Stimulated activated CD4-positive, alpha-beta T cell treated with anti-CD3 and anti-CD28 coated beads, TNF-alpha, amount 100 ng/mL, for 48 hours (primary cell): ENCODE results near the gene ATP8A2.

ENCODE experiments used
- DNase-seq, 3 donors: peaks; one replicate each; pipeline ENCODE4 v3.0.0-alpha.2; 2020; ENCODE audit warnings: low read depth in 3 of 3

The ATP8A2 gene

GRCh38 chr13:25731037-25731436 lies 359.3 kb downstream of the ATP8A2 start:
- no peak for DNase-seq

GRCh38 chr13:25731536-25731935 lies 359.8 kb downstream of the ATP8A2 start:
- no peak for DNase-seq

DNA sequence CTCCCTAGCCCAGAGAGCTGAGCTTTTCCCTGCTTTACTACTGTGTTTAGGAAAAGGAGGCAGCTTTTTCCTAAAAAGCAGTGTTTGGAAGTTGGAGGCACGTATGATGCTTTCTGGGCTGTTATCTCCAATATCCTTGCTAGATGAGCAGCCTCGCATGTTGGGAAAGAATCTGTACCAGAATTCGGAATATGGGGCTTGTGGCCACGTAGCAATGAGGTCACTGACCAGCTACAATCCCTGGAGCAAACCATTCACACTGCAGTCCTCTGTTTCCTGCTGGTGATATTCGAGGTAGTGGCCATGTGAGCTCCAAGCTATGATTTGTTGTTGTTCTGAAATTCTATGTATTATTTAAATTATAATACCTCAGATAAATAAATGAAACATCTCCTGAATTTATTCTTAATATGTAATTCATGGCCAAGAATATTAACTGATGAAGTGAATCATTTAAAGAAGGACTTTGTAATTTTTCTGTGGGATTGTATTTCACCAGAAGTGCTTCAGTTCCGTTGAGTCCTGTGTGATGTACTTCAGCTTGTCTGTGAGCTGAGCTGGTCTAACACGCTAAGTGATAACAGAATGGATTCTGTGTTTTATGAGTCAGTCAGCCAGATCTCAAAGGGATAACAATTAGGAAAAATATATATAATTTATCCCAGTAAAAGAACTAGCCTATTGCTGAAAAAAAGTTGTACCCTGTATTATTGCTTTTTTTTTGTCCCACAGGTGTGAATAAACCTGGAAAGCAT lies 360.5 kb downstream of the ATP8A2 start:
- DNase-seq: no peak

DNA sequence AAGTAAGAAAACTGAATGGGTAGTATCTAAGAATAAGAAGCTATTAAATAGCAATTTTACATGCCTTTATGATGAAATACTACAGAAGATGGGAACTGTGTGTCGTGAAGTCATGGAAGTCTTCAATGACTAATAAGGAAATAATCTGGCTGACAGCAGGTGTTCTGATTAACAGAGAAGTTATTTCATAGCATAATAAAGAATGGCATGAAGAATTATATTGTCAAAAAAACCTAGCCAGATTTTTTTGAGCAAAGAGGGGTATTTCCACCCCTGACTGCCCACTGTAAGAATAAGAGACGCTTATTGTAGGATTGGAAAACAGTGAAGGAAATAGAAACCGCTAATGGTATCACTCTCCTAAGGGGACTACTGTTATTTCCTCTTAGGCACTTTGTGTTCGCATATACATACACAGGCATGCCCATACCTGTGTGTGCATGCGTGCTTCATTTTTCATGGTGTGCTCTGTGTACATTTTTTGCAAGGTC lies 361.3 kb downstream of the ATP8A2 start:
- no peak for DNase-seq

DNA sequence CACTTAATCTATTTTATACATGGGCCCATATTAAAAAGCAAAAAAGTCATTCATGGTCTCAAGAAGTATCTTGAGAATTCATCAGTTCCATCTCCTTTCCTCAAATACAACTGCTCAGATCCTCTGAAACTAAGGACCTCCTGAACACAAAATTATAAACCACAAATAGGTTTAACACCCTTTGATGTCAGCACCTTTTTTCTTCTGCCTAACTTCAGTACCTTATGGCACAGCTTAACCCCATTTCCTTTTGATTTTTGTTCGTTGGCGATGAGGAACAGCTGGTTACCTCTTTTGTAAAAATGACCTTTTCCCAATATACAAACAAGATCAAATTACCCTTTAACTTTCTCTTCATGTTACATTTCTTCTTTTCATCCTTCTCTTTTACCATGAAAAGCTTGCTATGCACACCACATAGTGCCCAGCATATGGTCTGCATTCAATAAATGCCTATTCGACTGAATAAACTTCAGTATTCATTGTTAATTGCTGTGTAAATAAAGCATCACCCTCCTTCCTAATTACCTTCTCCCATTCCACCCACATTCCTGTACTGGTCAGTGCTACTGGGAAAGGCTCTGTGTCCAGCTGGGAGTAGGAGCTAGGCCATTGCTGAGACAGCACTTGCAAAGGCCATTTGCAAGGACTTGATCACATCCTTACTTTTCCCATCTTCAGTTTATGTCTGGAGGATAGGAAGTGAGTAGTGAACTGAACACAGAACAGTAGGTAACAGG lies 362.1 kb downstream of the ATP8A2 start:
- DNase-seq: no peak

DNA sequence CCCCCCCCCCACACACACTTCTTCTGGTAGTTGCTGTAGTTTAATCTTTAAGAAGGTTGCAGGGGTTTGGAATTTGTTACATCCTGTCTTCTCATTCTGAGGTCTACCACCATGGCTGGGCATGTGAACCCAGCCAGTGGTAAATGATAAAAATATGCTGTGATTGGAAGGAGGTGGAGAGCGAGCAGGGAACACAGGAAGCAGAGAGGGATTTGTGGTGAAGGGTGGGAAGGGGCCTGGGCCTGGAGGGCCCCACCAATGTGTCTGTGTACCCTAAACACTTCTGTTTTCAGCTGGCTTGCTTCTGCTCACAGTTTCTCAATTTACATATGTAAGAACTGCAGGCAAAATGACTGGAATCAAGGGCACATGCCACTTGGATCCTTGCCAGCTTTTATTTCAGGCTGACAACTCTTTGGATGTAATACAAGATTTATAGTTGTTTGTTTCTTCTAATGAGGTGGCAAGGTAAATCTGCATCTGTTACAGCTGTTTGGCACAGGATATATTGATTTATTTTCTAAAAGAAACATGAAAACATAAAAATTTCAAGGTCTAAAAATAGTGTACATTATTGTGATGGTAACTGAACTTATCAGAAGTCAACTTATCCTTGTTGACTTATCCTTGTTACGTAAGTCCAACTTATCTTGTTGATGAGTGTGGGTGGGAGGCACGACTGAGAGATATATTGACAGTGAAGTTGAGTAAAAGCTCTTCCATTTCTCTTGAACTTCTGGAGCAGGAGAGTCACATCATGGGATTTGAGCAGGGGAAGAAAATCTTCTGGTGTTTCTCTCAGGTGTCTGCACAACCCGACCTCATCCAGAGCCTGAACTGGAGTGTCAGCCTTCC lies 366.8 kb downstream of the ATP8A2 start:
- DNase-seq: no peak

GRCh38 chr13:25739376-25739775 lies 367.6 kb downstream of the ATP8A2 start:
- no peak for DNase-seq

GRCh38 chr13:25741796-25742195 lies 370.0 kb downstream of the ATP8A2 start:
- no peak for DNase-seq

- no peak for DNase-seq
Measured at GRCh38 chr13:25742220-25742619, 370.4 kb downstream of the ATP8A2 start.

- no peak for DNase-seq
Measured at GRCh38 chr13:25743421-25743820, 371.6 kb downstream of the ATP8A2 start.

- no peak for DNase-seq
Measured at GRCh38 chr13:25744178-25744577, 372.4 kb downstream of the ATP8A2 start.

DNA sequence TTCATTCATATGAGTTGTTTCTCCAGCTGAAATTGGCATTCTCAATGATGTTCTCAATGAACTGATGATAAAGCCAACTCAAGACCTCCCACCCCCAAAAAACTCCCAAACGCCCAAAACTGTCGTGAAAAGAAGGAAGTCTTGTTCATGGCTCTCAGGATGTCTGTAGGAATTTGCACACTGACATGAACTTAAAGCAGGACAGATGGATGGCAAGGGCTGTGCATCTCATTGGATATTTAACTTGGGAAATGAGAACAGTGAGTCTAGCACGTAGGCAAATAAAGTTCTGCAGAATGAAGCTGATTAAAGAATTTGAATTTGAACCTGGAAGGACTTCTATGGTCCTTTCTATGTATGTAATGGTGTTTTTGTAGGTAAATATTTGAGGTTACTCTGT lies 374.4 kb downstream of the ATP8A2 start:
- no peak for DNase-seq

GRCh38 chr13:25752957-25753551 lies 381.3 kb downstream of the ATP8A2 start:
- no peak for DNase-seq

DNA sequence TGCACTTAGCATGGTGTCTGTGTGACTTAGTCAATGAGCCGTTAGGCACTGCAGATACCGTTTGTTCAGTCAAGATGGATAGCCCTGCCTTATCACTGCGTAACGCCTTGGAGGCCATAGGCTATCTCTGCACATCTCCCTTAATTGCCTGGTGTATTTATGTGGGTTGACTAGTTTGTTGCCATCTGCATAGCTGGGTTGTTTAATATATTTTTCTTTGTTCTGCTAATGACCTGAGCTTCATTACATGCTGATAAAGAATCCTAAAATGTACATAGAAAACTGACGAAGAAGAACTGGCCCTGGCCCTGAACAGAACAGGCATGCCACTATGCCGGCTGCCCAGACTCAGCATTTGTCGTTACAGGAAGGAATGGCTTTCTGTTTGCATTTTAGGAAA lies 382.2 kb downstream of the ATP8A2 start:
- DNase-seq: no peak

GRCh38 chr13:25756251-25756650 lies 384.5 kb downstream of the ATP8A2 start:
- DNase-seq: no peak

DNA sequence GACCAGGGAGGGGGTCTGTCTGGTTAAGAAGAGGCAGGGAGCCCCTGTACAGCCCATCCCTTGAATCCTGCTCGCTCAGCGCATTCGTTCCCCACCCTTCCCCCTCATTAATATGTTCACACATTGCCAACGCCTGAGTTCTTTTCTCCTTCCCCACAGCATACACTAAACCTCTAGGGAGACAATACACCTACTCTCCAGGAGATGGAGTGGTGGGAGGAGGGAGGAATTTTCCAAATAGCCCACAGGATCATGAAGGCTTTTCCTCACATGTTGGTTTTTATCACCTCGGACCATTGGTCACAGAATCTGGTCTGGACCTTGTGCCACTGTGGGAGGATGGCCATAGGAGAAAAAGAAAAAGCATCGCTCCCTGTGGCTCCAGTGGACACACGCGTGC lies 385.1 kb downstream of the ATP8A2 start:
- DNase-seq: no peak

DNA sequence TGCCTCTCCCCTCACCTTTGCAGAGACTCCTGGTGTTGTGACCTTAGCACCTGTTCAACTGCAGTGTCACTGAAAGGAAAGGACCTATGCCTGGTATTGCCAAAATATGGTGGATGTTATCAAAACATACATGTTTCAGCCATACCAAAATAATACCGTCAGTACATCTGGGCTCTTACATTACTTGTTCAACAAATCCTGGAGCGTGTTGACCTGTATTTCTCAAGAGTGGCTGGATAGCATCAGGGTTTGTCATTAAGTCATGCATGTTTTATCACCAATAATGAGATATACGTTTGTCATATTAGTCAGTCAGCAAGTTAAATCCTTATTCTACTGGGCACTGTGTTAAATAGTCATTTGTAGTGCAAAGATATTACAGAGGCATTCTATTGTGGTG lies 389.3 kb downstream of the ATP8A2 start:
- DNase-seq: no peak

GRCh38 chr13:25762281-25762680 lies 390.5 kb downstream of the ATP8A2 start:
- DNase-seq: no peak

GRCh38 chr13:25762795-25763377 lies 391.1 kb downstream of the ATP8A2 start:
- DNase-seq: no peak

DNA sequence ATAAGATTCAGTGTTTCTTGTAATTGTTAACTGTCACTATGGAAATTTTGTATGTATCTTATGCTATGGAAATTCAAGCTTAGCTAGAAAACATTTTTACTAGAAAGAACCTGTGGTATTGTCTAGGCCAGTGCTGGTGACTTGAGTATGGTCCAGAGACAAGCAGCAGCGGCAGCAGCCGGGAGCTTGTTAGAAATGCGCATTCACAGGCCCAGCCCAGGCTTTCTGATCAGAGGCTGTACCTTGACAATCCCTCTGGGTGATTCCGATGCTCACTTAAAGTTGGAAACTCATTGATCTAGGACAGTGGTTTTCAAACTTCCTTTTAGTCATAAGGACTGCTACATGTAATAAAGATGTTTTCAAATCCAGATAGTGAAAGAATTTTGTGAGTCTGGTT lies 392.6 kb downstream of the ATP8A2 start:
- DNase-seq: no peak

GRCh38 chr13:25765266-25765665 lies 393.5 kb downstream of the ATP8A2 start:
- no peak for DNase-seq

DNA sequence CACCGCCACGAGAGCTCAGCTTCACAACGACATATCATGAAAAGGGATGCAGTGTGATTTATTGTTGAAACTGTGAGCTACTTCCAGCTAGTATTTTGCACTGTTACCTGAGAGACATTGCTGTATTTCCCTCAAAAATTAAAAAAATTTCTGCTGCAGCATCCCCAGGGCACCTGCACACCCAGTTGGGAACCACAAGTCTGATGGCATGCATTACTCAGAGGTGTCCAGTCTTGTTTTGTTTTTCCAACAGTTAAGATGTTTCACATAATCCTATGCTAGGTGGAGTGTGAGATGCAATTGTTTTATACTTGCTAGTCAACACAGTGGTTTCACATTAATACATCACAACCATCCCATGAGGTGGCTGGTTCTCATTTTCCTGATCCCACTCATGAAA lies 394.8 kb downstream of the ATP8A2 start:
- DNase-seq: no peak
